PC-9 (cell line): Measurements from ENCODE around the gene OR2H2.
A peak's percentile ranks its signal among the peaks of the same experiment; 100 is the strongest.

Experiments used
- EZH2 ChIP-seq: fragments of 200-600 bp; sonication (generic); IDR thresholded peaks from 2 replicates; pipeline ENCODE4 v1.8.0; 2017; ENCODE audit warnings: antibody characterized with exemption, low read depth
- TF ChIP-seq, protein P1 (sequence below): fragments of 200-600 bp; sonication (generic); conservative IDR thresholded peaks from 2 replicates; pipeline ENCODE4 v1.6.1; 2017; ENCODE audit warnings: mixed run types, antibody characterized with exemption, mild to moderate bottlenecking, moderate library complexity

DNA sequence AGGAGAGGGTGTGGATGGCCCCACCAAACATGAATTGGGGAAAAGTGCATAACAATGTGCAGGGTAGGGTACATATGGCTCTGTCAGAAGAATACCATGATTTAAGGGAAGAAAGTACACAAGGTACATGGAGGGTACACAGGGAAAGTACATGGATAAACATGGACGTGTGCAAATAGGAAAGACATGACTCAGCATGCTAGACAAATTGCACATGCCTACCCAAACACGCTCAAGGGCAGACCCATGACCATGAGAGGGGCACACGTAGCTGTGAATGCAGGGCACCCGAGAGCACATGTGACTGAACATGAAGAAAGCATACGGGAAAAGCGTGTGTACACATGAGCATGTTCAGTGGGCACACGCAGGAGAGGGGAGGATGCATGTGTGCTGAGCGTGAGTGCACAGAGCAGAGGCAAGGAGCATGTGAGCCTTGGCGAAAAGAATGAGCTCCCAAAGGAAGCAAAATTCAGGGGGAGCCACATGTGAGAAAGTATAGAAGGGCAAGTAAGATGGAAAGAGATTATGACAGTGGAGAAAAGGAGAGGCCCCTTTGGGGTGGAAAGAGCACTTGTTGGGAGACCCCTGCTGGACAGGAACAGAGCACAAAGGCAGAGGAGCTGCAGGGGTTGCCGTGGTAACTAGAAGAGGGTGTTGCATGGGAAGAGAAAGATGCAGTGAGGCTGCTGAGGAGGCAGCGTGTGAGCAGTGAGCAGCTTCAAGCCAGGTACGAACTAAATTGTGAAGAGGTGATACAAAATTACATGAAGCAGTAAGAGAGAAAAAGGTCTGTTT is 17.8 kb downstream of the OR2H2 start:
- TF ChIP-seq EZH2 = no peak
- TF ChIP-seq, protein P1, sequence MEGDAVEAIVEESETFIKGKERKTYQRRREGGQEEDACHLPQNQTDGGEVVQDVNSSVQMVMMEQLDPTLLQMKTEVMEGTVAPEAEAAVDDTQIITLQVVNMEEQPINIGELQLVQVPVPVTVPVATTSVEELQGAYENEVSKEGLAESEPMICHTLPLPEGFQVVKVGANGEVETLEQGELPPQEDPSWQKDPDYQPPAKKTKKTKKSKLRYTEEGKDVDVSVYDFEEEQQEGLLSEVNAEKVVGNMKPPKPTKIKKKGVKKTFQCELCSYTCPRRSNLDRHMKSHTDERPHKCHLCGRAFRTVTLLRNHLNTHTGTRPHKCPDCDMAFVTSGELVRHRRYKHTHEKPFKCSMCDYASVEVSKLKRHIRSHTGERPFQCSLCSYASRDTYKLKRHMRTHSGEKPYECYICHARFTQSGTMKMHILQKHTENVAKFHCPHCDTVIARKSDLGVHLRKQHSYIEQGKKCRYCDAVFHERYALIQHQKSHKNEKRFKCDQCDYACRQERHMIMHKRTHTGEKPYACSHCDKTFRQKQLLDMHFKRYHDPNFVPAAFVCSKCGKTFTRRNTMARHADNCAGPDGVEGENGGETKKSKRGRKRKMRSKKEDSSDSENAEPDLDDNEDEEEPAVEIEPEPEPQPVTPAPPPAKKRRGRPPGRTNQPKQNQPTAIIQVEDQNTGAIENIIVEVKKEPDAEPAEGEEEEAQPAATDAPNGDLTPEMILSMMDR = peak; percentile 22; the same call in 1 of the 2 replicates
